Progenitor cell of endocrine pancreas (in vitro differentiated cells): ENCODE results near the gene FAF1. TPM values are rescaled to one million over a fixed set of nuclear protein-coding genes. Genes with fewer than 3 reads are reported as not detected.

Experiments
- DNase-seq: peaks from one replicate; pipeline ENCODE4 v3.0.0; 2021; ENCODE audit warnings: low spot score; ENCODE audit not compliant: unreplicated experiment
- H3K27ac Mint-ChIP-seq: 2 replicates; pipeline ENCODE4 v1.8.0; 2021; ENCODE audit warnings: mild to moderate bottlenecking, moderate library complexity, mixed read lengths
- H3K27me3 Mint-ChIP-seq: 2 replicates; pipeline ENCODE4 v1.8.0; 2021; ENCODE audit warnings: mixed read lengths
- H3K36me3 Mint-ChIP-seq: 2 replicates; pipeline ENCODE4 v1.8.0; 2022; ENCODE audit warnings: mixed read lengths; ENCODE audit not compliant: insufficient read depth
- H3K4me1 Mint-ChIP-seq: 2 replicates; pipeline ENCODE4 v1.8.0; 2021; ENCODE audit warnings: low read depth, mixed read lengths
- H3K4me3 Mint-ChIP-seq: 2 replicates; pipeline ENCODE4 v1.8.0; 2021; ENCODE audit warnings: low read depth, mild to moderate bottlenecking, moderate library complexity, mixed read lengths
- H3K9me3 Mint-ChIP-seq: 2 replicates; pipeline ENCODE4 v1.8.0; 2021; ENCODE audit warnings: low read depth, mixed read lengths
- total RNA-seq: library from RNA; stranded (reverse); gene quantifications from 2 replicates; pipeline ENCODE4 v1.2.1, GENCODE V29; 2021
- TF ChIP-seq, protein P1 (sequence below): fragments of 200-600 bp; sonication (generic); IDR thresholded peaks from one replicate; pipeline ENCODE4 v1.5.0; 2021; ENCODE audit warnings: antibody characterized with exemption, mild to moderate bottlenecking; ENCODE audit not compliant: unreplicated experiment

Gene FAF1
- total RNA-seq, 1 donor from 2014 or later: 49.0 TPM

DNA sequence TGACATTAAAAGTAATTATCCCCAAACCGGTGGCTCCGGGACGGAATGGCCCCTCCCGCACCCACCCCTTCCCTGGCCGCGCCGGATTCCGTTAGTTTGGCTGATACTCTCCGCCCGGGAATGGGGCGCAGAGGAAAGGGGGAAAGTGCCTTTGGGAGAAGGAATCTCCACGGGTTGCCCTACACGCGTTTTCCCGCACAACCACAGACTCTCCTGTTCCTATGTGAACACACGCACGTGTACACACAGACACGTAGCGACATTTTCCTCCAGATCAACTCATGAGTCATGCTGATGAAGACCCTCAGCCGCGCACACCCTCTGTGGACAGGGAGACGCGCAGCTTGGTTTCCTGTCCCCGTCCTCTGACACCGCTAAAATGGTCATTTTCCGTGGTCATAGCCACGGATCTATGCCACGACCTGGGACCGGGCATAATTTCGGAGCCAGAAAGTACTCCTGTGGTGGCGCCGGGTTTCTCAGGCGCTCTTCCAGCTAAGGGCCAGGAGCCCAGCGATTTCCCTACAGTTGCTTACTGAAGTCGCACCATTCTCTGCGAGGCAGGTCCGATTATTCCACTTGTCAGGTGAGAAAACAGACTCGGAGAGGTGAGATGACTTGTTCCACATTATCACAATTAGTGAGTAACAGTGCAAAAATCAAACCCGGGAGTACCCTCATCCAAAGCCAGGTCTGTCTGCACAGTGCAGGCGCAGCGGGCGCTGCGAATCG lies 532.8 kb downstream of the FAF1 start:
- H3K36me3 Mint-ChIP-seq: no peaks in the 10 kb centered on the region
- no peak for DNase-seq
- peak overlapping the region; percentile 62 for H3K27ac Mint-ChIP-seq
- no peak overlapping the region for H3K4me3 Mint-ChIP-seq
- peaks cover 97% of the 10 kb centered on the region for H3K27me3 Mint-ChIP-seq
- TF ChIP-seq, protein P1, sequence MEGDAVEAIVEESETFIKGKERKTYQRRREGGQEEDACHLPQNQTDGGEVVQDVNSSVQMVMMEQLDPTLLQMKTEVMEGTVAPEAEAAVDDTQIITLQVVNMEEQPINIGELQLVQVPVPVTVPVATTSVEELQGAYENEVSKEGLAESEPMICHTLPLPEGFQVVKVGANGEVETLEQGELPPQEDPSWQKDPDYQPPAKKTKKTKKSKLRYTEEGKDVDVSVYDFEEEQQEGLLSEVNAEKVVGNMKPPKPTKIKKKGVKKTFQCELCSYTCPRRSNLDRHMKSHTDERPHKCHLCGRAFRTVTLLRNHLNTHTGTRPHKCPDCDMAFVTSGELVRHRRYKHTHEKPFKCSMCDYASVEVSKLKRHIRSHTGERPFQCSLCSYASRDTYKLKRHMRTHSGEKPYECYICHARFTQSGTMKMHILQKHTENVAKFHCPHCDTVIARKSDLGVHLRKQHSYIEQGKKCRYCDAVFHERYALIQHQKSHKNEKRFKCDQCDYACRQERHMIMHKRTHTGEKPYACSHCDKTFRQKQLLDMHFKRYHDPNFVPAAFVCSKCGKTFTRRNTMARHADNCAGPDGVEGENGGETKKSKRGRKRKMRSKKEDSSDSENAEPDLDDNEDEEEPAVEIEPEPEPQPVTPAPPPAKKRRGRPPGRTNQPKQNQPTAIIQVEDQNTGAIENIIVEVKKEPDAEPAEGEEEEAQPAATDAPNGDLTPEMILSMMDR: no peak
- peaks cover 13% of the 10 kb centered on the region for H3K4me1 Mint-ChIP-seq
- no peaks in the 10 kb centered on the region for H3K9me3 Mint-ChIP-seq

DNA sequence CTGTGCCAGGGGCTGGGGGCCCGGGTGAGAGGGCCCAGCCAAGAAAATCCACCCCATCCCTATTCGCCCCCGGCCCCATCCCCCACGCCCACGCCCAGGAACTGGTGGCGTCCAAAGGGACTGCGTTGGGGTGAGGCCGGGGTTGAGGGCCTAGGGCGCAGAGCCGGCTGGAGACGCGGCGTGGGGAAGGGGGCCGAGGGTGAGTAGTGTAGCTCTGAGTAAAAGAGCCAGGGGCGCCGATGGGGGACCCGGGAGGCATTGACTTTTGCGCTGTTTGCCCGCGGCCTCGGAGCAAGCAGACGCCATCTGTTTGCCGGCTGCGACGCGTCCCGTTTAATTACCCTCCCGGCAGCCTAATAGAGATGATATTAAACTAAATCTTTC lies 533.4 kb downstream of the FAF1 start:
- no peak for DNase-seq
- no peak overlapping the region for H3K4me3 Mint-ChIP-seq
- peaks cover 13% of the 10 kb centered on the region for H3K4me1 Mint-ChIP-seq

DNA sequence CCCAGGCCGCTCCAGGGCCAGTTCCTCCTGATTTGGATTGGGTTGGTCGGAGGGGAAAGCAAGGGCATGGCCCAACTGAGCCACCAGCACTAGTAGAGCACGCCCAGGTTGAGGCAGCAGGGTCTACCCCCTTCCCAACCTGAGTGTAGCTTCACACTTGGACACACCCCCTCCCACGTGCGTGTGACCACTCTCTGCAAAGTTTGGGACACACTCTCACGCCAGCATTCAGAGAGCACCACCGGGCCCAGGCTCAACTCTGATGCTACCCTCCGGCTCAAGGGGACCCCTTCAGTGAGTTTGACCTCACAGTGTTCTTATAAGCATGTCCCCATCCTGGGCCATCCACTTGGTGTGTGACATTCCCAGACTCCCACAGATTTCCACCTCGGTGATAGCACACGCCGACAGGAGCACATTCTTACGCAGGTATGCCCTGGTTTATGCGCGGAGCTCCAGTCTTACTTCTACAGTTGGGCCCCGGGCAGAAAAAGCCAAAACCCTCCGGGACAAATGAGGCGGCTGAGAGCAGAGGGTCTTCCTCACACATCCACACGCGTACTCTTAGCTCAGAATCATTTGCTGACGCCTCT lies 533.9 kb downstream of the FAF1 start:
- H3K4me3 Mint-ChIP-seq: no peak overlapping the region
- H3K27me3 Mint-ChIP-seq: peaks cover 96% of the 10 kb centered on the region
- no peaks in the 10 kb centered on the region for H3K9me3 Mint-ChIP-seq
- peaks cover 13% of the 10 kb centered on the region for H3K4me1 Mint-ChIP-seq
- DNase-seq: no peak
- no peaks in the 10 kb centered on the region for H3K36me3 Mint-ChIP-seq
- no peak overlapping the region for H3K27ac Mint-ChIP-seq
- TF ChIP-seq, protein P1: no peak

More for the DNA sequence above, 533.4 kb downstream of the FAF1 start:
- Mint-ChIP-seq H3K27ac (no peak overlapping the region), H3K36me3 (no peaks in the 10 kb centered on the region), H3K27me3 (peaks cover 97% of the 10 kb centered on the region), H3K9me3 (no peaks in the 10 kb centered on the region)
- TF ChIP-seq, protein P1: no peak

DNA sequence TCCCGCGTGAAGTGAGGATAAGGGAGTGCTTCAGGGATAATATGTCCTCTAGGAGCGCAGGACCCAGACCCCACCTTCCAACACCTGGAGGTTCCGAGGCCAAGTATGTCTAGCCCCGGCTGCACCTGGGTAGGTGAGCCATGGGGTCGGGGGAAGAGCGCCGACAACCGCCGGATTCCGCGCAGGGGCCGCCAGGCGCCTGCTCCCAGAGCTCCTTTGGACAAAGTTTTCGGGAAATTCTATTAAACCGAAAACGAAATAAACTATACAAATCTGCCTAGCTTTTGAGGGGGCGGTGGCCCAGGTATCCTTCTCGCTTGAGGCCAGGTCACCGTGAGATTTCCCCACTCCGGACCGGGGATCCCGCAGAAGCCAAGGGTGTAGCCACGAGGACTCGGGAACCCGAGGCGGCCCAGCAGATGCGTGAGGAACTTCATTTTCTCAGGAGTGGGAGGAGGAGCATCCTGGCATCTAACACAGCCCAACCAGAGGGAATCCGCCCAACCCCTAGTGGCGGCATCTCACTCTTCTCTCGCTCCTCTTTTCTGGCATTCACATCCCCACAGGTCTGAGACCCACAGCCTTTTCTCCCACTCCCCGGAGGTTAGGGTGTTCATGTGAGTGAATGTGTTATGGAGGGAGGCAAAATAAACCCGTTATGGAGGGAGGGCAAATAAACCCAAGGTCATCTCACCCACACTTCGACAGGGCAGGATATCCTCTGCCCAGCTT lies 534.5 kb downstream of the FAF1 start:
- no peak overlapping the region for H3K27ac Mint-ChIP-seq
- no peaks in the 10 kb centered on the region for H3K36me3 Mint-ChIP-seq
- peaks cover 13% of the 10 kb centered on the region for H3K4me1 Mint-ChIP-seq
- H3K4me3 Mint-ChIP-seq: no peak overlapping the region
- peaks cover 91% of the 10 kb centered on the region for H3K27me3 Mint-ChIP-seq
- DNase-seq: no peak
- no peaks in the 10 kb centered on the region for H3K9me3 Mint-ChIP-seq
- TF ChIP-seq, protein P1: peak; percentile 9

DNA sequence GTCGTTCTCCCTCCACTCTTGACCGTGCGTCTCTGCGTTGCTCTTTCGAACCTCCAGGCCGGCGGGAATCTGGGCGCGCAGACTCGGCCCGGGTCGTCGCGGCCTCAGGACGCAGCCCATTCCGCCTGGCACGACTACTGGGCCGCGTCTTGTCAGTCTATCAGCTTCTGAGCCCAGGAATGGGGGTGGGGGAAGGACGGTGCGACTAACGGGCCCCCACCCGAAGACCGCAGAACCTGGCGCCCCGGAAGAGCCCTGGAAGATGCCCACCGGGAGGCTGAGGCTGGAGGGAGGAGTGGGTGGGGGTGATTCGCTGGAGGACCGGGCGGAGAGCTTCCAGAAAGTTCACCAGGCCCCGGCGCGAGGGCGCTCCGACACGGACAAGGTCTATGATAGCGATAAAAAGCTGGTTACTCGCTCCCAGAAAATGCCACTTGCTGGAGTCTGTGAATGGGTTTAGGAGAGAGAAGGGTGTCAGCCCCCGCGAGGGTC lies 535.1 kb downstream of the FAF1 start:
- Mint-ChIP-seq H3K9me3 (no peaks in the 10 kb centered on the region), H3K27ac (peak overlapping the region; percentile 71), H3K4me1 (peaks cover 14% of the 10 kb centered on the region), H3K36me3 (no peaks in the 10 kb centered on the region), H3K27me3 (peaks cover 91% of the 10 kb centered on the region), H3K4me3 (peak overlapping the region; percentile 45)
- TF ChIP-seq, protein P1: no peak
- no peak for DNase-seq
